WTC11 (cell line): ENCODE results near the gene SOX8. TPM values are rescaled to one million over a fixed set of nuclear protein-coding genes. Genes with fewer than 3 reads are reported as not detected.

Experiments used
- ATAC-seq: fragments of 200-7000 bp; cut with Tn5 transposase; 2 replicates; pipeline ENCODE4 v1.10.0; 2021; ENCODE audit warnings: mild to moderate bottlenecking, moderate library complexity
- CTCF ChIA-PET: fragments of 300-600 bp; sonication (Branson Sonifier 250); formaldehyde crosslinking; loops from one replicate; lab custom pipeline; 2021; ENCODE audit warnings: antibody characterized with exemption; lab: Charles Lee
- POLR2A ChIA-PET: fragments of 350-600 bp; sonication (Branson Sonifier 250); formaldehyde crosslinking; loops from one replicate; lab custom pipeline; 2021; ENCODE audit warnings: antibody characterized with exemption; lab: Charles Lee
- DNase-seq: peaks from one replicate; pipeline ENCODE4 v3.0.0; 2021; ENCODE audit warnings: low spot score
- H3K27ac Mint-ChIP-seq: 2 replicates; pipeline ENCODE4 v1.8.0; 2021; ENCODE audit warnings: mixed read lengths
- H3K27me3 Mint-ChIP-seq: 2 replicates; pipeline ENCODE4 v1.8.0; 2021; ENCODE audit warnings: low read depth, mild to moderate bottlenecking, moderate library complexity, mixed read lengths
- H3K36me3 Mint-ChIP-seq: 2 replicates; pipeline ENCODE4 v1.8.0; 2021; ENCODE audit warnings: mixed read lengths
- H3K4me1 Mint-ChIP-seq: 2 replicates; pipeline ENCODE4 v1.8.0; 2022; ENCODE audit warnings: mixed read lengths
- H3K4me3 Mint-ChIP-seq: 2 replicates; pipeline ENCODE4 v1.8.0; 2021; ENCODE audit warnings: mild to moderate bottlenecking, moderate library complexity, mixed read lengths
- H3K9me3 Mint-ChIP-seq: 2 replicates; pipeline ENCODE4 v1.8.0; 2021; ENCODE audit warnings: mixed read lengths
- CREB1 ChIP-seq: sonication (generic); formaldehyde crosslinking; IDR thresholded peaks from 2 replicates; pipeline ENCODE4 v1.8.0; 2023; ENCODE audit warnings: mild to moderate bottlenecking, missing genetic modification reagents
- FOXJ3 ChIP-seq: sonication (generic); formaldehyde crosslinking; IDR thresholded peaks from 2 replicates; pipeline ENCODE4 v1.9.0; 2021; ENCODE audit warnings: missing genetic modification reagents, mild to moderate bottlenecking, borderline replicate concordance
- FOXP1 ChIP-seq: sonication (generic); formaldehyde crosslinking; IDR thresholded peaks from 2 replicates; pipeline ENCODE4 v1.8.0; 2022; ENCODE audit warnings: missing genetic modification reagents, mild to moderate bottlenecking, moderate library complexity, borderline replicate concordance
- KAT7 ChIP-seq: sonication (generic); formaldehyde crosslinking; IDR thresholded peaks from 2 replicates; pipeline ENCODE4 v1.8.1; 2023; ENCODE audit warnings: missing genetic modification reagents, mild to moderate bottlenecking, borderline replicate concordance
- NFATC4 ChIP-seq: fragments of 250-450 bp; sonication (Bioruptor Pico); IDR thresholded peaks from 2 replicates; pipeline ENCODE4 v1.9.0; 2021; ENCODE audit warnings: mild to moderate bottlenecking
- NR2C2 ChIP-seq: sonication (generic); formaldehyde crosslinking; IDR thresholded peaks from 2 replicates; pipeline ENCODE4 v1.8.0; 2022; ENCODE audit warnings: mild to moderate bottlenecking, missing genetic modification reagents
- OVOL2 ChIP-seq: fragments of 250-450 bp; sonication (Bioruptor Pico); IDR thresholded peaks from 2 replicates; pipeline ENCODE4 v1.9.0; 2021; ENCODE audit warnings: mild to moderate bottlenecking, borderline replicate concordance
- RELA ChIP-seq: sonication (generic); formaldehyde crosslinking; IDR thresholded peaks from 2 replicates; pipeline ENCODE4 v1.8.1; 2022; ENCODE audit warnings: missing genetic modification reagents, mild to moderate bottlenecking, borderline replicate concordance
- SMAD3 ChIP-seq: sonication (generic); formaldehyde crosslinking; IDR thresholded peaks from 2 replicates; pipeline ENCODE4 v1.8.0; 2022; ENCODE audit warnings: missing genetic modification reagents, mild to moderate bottlenecking, borderline replicate concordance
- SOX15 ChIP-seq: fragments of 250-450 bp; sonication (Bioruptor Pico); IDR thresholded peaks from 2 replicates; pipeline ENCODE4 v1.9.0; 2021; ENCODE audit warnings: mild to moderate bottlenecking
- SP1 ChIP-seq: sonication (generic); formaldehyde crosslinking; conservative IDR thresholded peaks from 2 replicates; pipeline ENCODE4 v1.8.1; 2022; ENCODE audit warnings: missing genetic modification reagents
- TCF7 ChIP-seq: sonication (generic); formaldehyde crosslinking; IDR thresholded peaks from 2 replicates; pipeline ENCODE4 v1.8.0; 2022; ENCODE audit warnings: mild to moderate bottlenecking, low read depth, missing genetic modification reagents, moderate library complexity
- ZBTB21 ChIP-seq: sonication (generic); formaldehyde crosslinking; IDR thresholded peaks from 2 replicates; pipeline ENCODE4 v1.8.1; 2023; ENCODE audit warnings: mild to moderate bottlenecking, missing genetic modification reagents, borderline replicate concordance
- ZNF138 ChIP-seq: sonication (generic); formaldehyde crosslinking; conservative IDR thresholded peaks from 2 replicates; pipeline ENCODE4 v1.8.1; 2022; ENCODE audit warnings: mild to moderate bottlenecking, moderate library complexity, missing genetic modification reagents
- ZNF219 ChIP-seq: sonication (generic); formaldehyde crosslinking; IDR thresholded peaks from 2 replicates; pipeline ENCODE4 v1.8.0; 2023; ENCODE audit warnings: missing genetic modification reagents, mild to moderate bottlenecking, borderline replicate concordance
- total RNA-seq: library from RNA; stranded (reverse); gene quantifications from 3 replicates; pipeline ENCODE4 v1.2.3, GENCODE V29; 2021
- TF ChIP-seq, protein P1 (sequence below): fragments of 250-450 bp; sonication (Bioruptor Pico); IDR thresholded peaks from 2 replicates; pipeline ENCODE4 v1.9.0; 2021; ENCODE audit warnings: moderate library complexity, mild to moderate bottlenecking, inconsistent platforms, borderline replicate concordance
- TF ChIP-seq, protein P2 (sequence below): sonication (generic); formaldehyde crosslinking; IDR thresholded peaks from 2 replicates; pipeline ENCODE4 v1.8.1; 2023; ENCODE audit warnings: mild to moderate bottlenecking, missing genetic modification reagents, moderate library complexity
- TF ChIP-seq, protein P3 (sequence below): sonication (generic); formaldehyde crosslinking; IDR thresholded peaks from 2 replicates; pipeline ENCODE4 v1.8.0; 2022; ENCODE audit warnings: mild to moderate bottlenecking, missing genetic modification reagents
- TF ChIP-seq, protein P4 (sequence below): sonication (generic); formaldehyde crosslinking; conservative IDR thresholded peaks from 2 replicates; pipeline ENCODE4 v1.8.1; 2023; ENCODE audit warnings: mild to moderate bottlenecking, low read depth, missing genetic modification reagents, moderate library complexity
- TF ChIP-seq, protein P5 (sequence below): sonication (generic); formaldehyde crosslinking; IDR thresholded peaks from 2 replicates; pipeline ENCODE4 v1.8.0; 2022; ENCODE audit warnings: mild to moderate bottlenecking, missing genetic modification reagents
- TF ChIP-seq, protein P6 (sequence below): fragments of 250-450 bp; sonication (Bioruptor Pico); IDR thresholded peaks from 2 replicates; pipeline ENCODE4 v2.1.2; 2022; ENCODE audit warnings: mild to moderate bottlenecking, moderate library complexity

Gene SOX8
- total RNA-seq, 1 experiment from 2014 or later: 12.3 TPM

DNA sequence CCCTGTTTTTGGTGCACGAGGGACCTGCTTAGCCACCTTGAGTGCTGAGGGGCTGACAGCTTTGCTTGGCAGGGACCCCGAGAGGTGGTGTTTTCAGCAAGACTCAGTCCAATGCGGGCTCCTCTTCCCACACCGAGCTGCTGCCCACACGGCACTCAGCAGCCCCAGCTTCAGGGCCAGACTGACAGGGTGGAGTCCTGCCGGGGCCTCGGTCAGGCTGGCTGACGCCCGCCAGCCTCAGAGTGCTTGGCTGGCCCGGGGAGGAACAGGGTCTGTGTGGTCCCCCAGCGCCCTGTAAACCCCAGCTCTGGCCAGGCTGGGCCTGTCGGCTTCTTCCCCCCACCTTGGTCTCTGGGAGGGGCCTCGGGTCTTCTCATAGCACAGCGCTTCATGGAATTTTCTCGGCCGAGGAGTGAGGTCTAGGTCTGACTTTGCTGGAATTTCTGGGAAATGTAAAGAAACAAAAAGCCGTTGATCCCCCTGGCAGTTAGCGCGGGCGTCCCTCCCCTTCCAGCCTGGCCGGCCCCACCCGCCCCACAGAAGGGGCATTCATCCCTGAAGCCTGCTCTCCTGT, 2.6 kb downstream of the SOX8 start:
- POLR2A ChIA-PET: no interaction called here
- CTCF ChIA-PET: interaction anchor here (0.6 to 1.2 kb wide), 5 partner anchors 44 to 281 kb away, joined by 3 to 6 read pairs (median 3); no protein-coding TSS in a partner anchor

DNA sequence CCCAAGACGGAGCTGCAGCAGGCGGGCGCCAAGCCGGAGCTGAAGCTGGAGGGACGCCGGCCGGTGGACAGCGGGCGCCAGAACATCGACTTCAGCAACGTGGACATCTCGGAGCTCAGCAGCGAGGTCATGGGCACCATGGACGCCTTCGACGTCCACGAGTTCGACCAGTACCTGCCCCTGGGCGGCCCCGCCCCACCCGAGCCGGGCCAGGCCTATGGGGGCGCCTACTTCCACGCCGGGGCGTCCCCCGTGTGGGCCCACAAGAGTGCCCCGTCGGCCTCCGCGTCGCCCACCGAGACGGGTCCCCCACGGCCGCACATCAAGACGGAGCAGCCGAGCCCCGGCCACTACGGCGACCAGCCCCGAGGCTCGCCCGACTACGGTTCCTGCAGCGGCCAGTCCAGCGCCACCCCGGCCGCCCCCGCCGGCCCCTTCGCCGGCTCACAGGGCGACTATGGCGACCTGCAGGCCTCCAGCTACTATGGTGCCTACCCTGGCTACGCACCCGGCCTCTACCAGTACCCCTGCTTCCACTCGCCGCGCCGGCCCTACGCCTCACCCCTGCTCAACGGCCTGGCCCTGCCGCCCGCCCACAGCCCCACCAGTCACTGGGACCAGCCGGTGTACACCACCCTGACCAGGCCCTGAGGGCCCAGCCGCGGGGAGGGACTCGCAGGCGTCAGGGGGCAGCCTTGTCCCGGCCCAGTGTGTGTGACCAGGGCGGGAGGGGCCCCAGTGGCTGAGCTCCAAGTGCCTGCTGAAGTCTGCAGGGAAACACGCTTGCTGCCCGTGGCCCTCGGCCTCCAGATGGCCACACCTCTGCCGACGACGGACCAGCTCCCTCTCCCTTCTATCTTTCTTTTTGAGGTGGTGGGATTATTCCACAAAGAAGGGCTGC, 3.4 kb downstream of the SOX8 start:
- Mint-ChIP-seq H3K36me3 (no peaks in the 10 kb centered on the region), H3K4me3 (no peak overlapping the region), H3K4me1 (peaks cover 5% of the 10 kb centered on the region), H3K27me3 (peaks cover 9% of the 10 kb centered on the region), H3K9me3 (no peaks in the 10 kb centered on the region), H3K27ac (no peak overlapping the region)
- no peak for DNase-seq
- POLR2A ChIA-PET: no interaction called here
- no peak for ATAC-seq
- TF ChIP-seq SOX15 (CRISPR knock-in tag): no peak
- CTCF ChIA-PET: interaction anchor here (0.6 to 1.2 kb wide), 3 partner anchors 72 to 257 kb away, joined by 3 to 6 read pairs (median 6); no protein-coding TSS in a partner anchor

More for the DNA sequence above, 2.6 kb downstream of the SOX8 start:
- H3K27me3 Mint-ChIP-seq: peaks cover 17% of the 10 kb centered on the region
- H3K27ac Mint-ChIP-seq: no peak overlapping the region
- no peak for ATAC-seq
- TF ChIP-seq KAT7 (no peak), SMAD3 (CRISPR knock-in tag) (no peak), NFATC4 (CRISPR knock-in tag) (no peak)
- TF ChIP-seq, protein P1, sequence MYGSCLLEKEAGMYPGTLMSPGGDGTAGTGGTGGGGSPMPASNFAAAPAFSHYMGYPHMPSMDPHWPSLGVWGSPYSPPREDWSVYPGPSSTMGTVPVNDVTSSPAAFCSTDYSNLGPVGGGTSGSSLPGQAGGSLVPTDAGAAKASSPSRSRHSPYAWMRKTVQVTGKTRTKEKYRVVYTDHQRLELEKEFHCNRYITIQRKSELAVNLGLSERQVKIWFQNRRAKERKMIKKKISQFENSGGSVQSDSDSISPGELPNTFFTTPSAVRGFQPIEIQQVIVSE (CRISPR knock-in tag): no peak
- TF ChIP-seq, protein P2, sequence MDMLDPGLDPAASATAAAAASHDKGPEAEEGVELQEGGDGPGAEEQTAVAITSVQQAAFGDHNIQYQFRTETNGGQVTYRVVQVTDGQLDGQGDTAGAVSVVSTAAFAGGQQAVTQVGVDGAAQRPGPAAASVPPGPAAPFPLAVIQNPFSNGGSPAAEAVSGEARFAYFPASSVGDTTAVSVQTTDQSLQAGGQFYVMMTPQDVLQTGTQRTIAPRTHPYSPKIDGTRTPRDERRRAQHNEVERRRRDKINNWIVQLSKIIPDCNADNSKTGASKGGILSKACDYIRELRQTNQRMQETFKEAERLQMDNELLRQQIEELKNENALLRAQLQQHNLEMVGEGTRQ (CRISPR knock-in tag): no peak
- H3K36me3 Mint-ChIP-seq: no peaks in the 10 kb centered on the region
- H3K4me1 Mint-ChIP-seq: peaks cover 5% of the 10 kb centered on the region
- H3K9me3 Mint-ChIP-seq: no peaks in the 10 kb centered on the region
- no peak overlapping the region for H3K4me3 Mint-ChIP-seq
- no peak for DNase-seq

DNA sequence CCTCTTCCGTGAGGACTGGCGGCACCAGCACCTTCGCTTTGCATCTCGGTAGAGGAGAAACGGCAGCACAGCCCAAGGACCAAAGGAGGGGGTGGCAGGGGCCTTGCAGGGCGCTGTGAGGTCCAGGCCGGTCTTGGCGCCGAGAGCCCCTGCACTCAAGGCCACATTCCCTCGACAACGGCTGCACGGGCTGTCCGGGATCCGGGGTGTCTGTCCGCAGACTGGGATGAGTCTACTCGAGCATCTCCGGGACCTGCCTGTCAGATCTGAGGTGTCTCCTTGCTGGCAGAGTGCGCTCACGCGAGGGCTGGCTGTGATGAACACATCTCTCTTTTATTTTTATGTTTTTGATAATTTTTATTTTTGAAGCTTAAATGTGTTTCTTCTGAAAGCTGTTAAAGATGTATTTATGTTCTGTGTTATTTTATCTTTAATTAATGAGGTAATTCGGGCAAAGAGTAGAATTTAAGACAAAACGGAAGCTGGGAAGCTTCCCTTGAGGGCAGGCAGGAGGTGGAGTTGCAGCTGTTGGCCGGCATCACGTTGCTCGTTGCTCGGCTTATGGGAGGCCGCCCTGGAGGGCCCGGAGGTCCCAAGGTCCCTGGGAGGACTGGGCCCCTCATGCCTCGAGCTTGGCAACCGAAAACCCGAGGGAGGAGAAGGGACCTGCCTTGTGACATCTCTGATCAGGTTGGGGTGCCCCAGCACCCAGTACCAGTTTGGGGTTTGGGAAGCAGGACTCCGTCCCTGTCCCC, 4.3 kb downstream of the SOX8 start:
- Mint-ChIP-seq H3K4me1 (peaks cover 5% of the 10 kb centered on the region), H3K36me3 (no peaks in the 10 kb centered on the region), H3K27me3 (peaks cover 8% of the 10 kb centered on the region)
- TF ChIP-seq ZNF138 (CRISPR knock-in tag) (no peak), ZBTB21 (CRISPR knock-in tag) (no peak), SP1 (CRISPR knock-in tag) (no peak), FOXP1 (CRISPR knock-in tag) (no peak), TCF7 (CRISPR knock-in tag) (no peak), CREB1 (no peak), NR2C2 (CRISPR knock-in tag) (no peak), KAT7 (no peak), RELA (no peak), ZNF219 (CRISPR knock-in tag) (no peak), FOXJ3 (CRISPR knock-in tag) (no peak), OVOL2 (no peak)
- TF ChIP-seq, protein P3, sequence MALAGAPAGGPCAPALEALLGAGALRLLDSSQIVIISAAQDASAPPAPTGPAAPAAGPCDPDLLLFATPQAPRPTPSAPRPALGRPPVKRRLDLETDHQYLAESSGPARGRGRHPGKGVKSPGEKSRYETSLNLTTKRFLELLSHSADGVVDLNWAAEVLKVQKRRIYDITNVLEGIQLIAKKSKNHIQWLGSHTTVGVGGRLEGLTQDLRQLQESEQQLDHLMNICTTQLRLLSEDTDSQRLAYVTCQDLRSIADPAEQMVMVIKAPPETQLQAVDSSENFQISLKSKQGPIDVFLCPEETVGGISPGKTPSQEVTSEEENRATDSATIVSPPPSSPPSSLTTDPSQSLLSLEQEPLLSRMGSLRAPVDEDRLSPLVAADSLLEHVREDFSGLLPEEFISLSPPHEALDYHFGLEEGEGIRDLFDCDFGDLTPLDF (CRISPR knock-in tag): no peak
- TF ChIP-seq, protein P4, sequence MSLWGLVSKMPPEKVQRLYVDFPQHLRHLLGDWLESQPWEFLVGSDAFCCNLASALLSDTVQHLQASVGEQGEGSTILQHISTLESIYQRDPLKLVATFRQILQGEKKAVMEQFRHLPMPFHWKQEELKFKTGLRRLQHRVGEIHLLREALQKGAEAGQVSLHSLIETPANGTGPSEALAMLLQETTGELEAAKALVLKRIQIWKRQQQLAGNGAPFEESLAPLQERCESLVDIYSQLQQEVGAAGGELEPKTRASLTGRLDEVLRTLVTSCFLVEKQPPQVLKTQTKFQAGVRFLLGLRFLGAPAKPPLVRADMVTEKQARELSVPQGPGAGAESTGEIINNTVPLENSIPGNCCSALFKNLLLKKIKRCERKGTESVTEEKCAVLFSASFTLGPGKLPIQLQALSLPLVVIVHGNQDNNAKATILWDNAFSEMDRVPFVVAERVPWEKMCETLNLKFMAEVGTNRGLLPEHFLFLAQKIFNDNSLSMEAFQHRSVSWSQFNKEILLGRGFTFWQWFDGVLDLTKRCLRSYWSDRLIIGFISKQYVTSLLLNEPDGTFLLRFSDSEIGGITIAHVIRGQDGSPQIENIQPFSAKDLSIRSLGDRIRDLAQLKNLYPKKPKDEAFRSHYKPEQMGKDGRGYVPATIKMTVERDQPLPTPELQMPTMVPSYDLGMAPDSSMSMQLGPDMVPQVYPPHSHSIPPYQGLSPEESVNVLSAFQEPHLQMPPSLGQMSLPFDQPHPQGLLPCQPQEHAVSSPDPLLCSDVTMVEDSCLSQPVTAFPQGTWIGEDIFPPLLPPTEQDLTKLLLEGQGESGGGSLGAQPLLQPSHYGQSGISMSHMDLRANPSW (CRISPR knock-in tag): no peak
- TF ChIP-seq, protein P5, sequence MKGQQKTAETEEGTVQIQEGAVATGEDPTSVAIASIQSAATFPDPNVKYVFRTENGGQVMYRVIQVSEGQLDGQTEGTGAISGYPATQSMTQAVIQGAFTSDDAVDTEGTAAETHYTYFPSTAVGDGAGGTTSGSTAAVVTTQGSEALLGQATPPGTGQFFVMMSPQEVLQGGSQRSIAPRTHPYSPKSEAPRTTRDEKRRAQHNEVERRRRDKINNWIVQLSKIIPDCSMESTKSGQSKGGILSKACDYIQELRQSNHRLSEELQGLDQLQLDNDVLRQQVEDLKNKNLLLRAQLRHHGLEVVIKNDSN (CRISPR knock-in tag): no peak
- TF ChIP-seq, protein P6, sequence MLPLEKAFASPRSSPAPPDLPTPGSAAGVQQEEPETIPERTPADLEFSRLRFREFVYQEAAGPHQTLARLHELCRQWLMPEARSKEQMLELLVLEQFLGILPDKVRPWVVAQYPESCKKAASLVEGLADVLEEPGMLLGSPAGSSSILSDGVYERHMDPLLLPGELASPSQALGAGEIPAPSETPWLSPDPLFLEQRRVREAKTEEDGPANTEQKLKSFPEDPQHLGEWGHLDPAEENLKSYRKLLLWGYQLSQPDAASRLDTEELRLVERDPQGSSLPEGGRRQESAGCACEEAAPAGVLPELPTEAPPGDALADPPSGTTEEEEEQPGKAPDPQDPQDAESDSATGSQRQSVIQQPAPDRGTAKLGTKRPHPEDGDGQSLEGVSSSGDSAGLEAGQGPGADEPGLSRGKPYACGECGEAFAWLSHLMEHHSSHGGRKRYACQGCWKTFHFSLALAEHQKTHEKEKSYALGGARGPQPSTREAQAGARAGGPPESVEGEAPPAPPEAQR (CRISPR knock-in tag): no peak

More for the DNA sequence above, 4.3 kb downstream of the SOX8 start:
- ChIA-PET CTCF (no interaction called here), POLR2A (no interaction called here)
- no peak for DNase-seq
- 0 out of 2 replicates have a peak overlapping the region, but pooled peaks have one; percentile 32 for H3K27ac Mint-ChIP-seq
- ATAC-seq: no peak
- H3K4me3 Mint-ChIP-seq: no peak overlapping the region
- no peaks in the 10 kb centered on the region for H3K9me3 Mint-ChIP-seq
